BJ (cell line): ENCODE data around the gene DEUP1. TPM values are rescaled to one million over a fixed set of nuclear protein-coding genes. Genes with fewer than 3 reads are reported as not detected.
"Not testable (repeated sequence)": the region's sequence is repeated elsewhere in the genome, so short reads cannot be mapped to it uniquely, and the experiment has no call there.

Experiments used
- CTCF ChIA-PET: fragments of 350-600 bp; formaldehyde crosslinking; extraction: SDS; loops from one replicate; lab custom pipeline; 2021; ENCODE audit warnings: antibody characterized with exemption, inconsistent platforms; lab: Yijun Ruan, JAX
- POLR2A ChIA-PET: fragments of 300-600 bp; sonication (Branson Sonifier 250); formaldehyde crosslinking; extraction: SDS; loops from one replicate; lab custom pipeline; 2021; ENCODE audit warnings: antibody characterized with exemption; lab: Charles Lee
- DNase-seq: peaks from one replicate; pipeline ENCODE4 v3.0.0-alpha.2; 2011; ENCODE audit warnings: low read depth
- H3K27me3 ChIP-seq: 2 replicates; pipeline ENCODE4 v1.6.0; 2011; ENCODE audit warnings: low read length; ENCODE audit not compliant: control insufficient read depth, insufficient read depth
- H3K36me3 ChIP-seq: 2 replicates; pipeline ENCODE4 v1.5.1; 2011; ENCODE audit warnings: low read length; ENCODE audit not compliant: control insufficient read depth, insufficient read depth
- H3K4me3 ChIP-seq: 2 replicates; pipeline ENCODE4 v1.5.1; 2011; ENCODE audit warnings: low read depth, mild to moderate bottlenecking, control low read depth, low read length
- polyA plus RNA-seq: library from polyadenylated mRNA; depleted of rRNA; stranded (reverse); fragments of >200 nt; gene quantifications from 2 replicates; pipeline ENCODE4 v1.2.3, GENCODE V29; 2011
- TF ChIP-seq, protein P1 (sequence below): IDR thresholded peaks from 2 replicates; pipeline ENCODE4 v1.5.1; 2011; ENCODE audit warnings: low read depth, mild to moderate bottlenecking, control low read depth, inconsistent platforms, low read length, moderate library complexity; ENCODE audit not compliant: insufficient read depth

DEUP1 gene
- polyA plus RNA-seq, 1 experiment, result not detected

DNA sequence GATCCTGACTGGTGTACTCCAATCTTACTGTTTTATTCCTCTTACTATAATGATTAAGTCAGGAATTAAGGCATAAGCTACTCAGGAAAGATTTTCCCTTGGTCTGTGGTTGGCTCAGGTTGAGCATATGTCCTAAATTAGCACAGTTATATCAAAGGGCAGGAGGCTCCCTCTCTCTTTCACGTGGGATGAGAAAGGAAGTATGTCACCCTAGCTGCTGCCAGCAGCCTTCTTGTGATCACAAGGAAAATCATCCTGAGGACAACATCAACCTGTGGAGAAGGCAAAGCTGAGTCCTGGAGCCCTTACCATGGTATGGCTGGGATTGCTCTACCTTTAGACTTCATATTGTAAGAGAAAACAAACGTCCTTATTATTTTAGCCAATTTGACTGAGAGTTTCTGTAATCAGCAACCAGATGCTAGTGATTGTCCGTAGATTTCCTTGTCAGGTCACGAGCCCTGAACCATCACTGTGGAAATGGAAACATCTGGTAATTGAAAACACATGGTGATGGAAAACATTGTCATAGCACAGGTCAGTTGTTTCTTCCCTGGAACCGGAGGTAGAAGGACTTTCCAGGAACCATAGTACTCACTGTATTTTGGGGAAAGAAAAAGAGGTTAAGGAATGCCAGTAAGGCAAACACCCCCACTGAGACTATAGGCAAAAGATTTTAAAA is 40.6 kb upstream of the DEUP1 start:
- no peak for DNase-seq
- H3K36me3 ChIP-seq, result no peaks in the 10 kb centered on the region
- TF ChIP-seq, protein P1, sequence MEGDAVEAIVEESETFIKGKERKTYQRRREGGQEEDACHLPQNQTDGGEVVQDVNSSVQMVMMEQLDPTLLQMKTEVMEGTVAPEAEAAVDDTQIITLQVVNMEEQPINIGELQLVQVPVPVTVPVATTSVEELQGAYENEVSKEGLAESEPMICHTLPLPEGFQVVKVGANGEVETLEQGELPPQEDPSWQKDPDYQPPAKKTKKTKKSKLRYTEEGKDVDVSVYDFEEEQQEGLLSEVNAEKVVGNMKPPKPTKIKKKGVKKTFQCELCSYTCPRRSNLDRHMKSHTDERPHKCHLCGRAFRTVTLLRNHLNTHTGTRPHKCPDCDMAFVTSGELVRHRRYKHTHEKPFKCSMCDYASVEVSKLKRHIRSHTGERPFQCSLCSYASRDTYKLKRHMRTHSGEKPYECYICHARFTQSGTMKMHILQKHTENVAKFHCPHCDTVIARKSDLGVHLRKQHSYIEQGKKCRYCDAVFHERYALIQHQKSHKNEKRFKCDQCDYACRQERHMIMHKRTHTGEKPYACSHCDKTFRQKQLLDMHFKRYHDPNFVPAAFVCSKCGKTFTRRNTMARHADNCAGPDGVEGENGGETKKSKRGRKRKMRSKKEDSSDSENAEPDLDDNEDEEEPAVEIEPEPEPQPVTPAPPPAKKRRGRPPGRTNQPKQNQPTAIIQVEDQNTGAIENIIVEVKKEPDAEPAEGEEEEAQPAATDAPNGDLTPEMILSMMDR, result no peak
- ChIA-PET CTCF (no interaction called here), POLR2A (no interaction called here)
- no peak overlapping the region for H3K4me3 ChIP-seq
- no peaks in the 10 kb centered on the region for H3K27me3 ChIP-seq

DNA sequence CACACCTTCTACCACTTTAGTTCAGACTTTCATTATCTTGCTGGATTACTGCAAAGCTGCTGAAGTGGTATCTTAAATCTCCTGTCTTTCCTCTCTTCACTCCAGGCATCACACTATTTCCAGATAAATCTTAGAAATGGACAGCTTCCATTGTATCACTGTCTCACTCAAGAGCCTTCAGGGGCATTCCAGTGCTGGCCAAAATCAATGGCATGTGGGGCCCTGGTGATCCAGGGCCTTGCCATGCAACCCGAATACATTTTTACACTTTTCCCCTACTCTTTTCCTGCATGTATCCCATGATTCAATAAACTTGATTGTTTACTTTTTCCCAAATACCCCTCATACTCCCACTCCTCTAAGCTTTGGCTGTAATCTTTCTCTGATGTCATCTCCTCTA is 39.4 kb upstream of the DEUP1 start:
- ChIA-PET CTCF (interaction anchor here (0.9 kb wide), 1 partner anchor 13 kb away, joined by 3 read pairs; no protein-coding TSS in a partner anchor), POLR2A (no interaction called here)
- TF ChIP-seq, protein P1, result no peak
- no peak overlapping the region for H3K4me3 ChIP-seq
- H3K27me3 ChIP-seq, result no peaks in the 10 kb centered on the region
- no peak for DNase-seq
- H3K36me3 ChIP-seq, result no peaks in the 10 kb centered on the region

DNA sequence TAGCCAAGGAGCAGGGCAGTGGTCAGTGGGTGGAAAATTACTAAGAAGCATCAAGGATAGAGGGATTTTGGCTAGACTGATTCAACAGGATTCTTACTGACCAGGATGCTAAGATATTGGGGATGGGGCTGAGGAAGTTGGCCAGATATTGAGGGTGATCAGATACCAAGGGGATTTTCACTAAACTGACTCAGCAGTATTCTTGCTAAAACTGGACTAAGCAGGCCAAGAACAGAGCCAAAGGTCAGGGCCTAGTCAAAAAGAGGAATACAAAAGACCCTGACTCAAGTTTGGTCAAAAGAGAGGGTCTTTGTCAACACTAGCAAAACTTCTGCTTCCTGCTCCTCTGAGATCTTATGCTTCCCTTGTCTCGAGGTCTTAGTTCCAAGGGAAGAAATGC is 38.6 kb upstream of the DEUP1 start:
- H3K27me3 ChIP-seq, result no peaks in the 10 kb centered on the region
- no peak for DNase-seq
- H3K36me3 ChIP-seq, result no peaks in the 10 kb centered on the region
- ChIA-PET CTCF (no interaction called here), POLR2A (no interaction called here)
- no peak overlapping the region for H3K4me3 ChIP-seq
- TF ChIP-seq, protein P1, result no peak

DNA sequence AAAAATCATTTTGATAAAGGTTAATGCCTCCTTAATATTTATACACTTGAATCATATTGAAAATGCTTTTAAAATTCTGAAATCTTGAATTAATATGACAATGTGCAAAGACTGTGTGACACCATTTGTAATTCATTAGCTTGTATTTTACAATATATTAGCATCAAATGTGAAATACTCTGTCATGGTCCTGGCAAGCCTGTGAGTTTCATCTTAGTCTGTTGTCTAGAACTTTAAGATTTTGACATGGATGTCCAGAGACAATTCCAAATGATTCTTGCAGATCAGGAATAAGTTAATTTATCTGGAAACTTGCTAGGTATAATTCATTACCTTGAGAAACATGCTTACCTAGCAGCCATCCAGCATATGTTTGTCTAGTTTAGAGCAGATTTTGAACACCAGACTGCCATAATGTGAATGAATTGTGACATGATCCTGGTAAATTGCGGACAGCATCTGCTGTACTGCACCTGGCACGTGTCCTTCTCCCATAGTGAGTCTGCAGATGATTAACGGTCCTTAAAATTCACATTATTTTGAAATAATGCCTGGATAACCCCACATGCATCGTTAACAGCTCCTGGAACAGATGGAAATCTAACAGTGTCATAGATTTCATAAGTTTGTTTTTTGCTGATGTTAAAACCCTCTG is 34.5 kb upstream of the DEUP1 start:
- CTCF ChIA-PET, result interaction anchor here (0.9 kb wide), 1 partner anchor 60 kb away, joined by 3 read pairs; no protein-coding TSS in a partner anchor
- DNase-seq, result no peak

DNA sequence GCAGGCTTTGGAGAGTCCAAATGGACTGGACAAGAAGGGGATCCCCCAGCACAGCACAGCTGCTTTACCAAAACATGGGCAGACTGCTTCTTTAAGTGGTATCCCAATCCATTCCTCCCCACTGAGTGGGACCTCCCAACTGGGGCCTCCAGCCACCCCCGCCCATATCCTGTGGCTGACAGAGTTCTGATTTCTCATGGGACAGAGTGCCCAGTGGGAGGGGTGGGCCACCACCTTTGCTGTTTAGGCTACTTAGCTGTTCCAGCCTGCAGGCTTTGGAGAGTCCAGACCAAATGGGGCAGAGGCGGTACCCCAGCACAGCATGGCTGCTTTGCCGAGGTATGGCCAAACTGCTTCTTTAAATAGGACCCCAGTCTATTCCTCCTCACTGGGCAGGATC is 26.9 kb upstream of the DEUP1 start:
- ChIA-PET CTCF (interaction anchor here (0.8 kb wide), 1 partner anchor 13 kb away, joined by 3 read pairs; no protein-coding TSS in a partner anchor), POLR2A (no interaction called here)
- no peak for DNase-seq
- no peak overlapping the region for H3K4me3 ChIP-seq
- H3K27me3 ChIP-seq, result no peaks in the 10 kb centered on the region
- TF ChIP-seq, protein P1, result no peak
- H3K36me3 ChIP-seq, result no peaks in the 10 kb centered on the region

More for the DNA sequence above, 34.5 kb upstream of the DEUP1 start:
- no peaks in the 10 kb centered on the region for H3K27me3 ChIP-seq
- POLR2A ChIA-PET, result no interaction called here
- no peaks in the 10 kb centered on the region for H3K36me3 ChIP-seq
- H3K4me3 ChIP-seq, result no peak overlapping the region
- TF ChIP-seq, protein P1, result no peak

DNA sequence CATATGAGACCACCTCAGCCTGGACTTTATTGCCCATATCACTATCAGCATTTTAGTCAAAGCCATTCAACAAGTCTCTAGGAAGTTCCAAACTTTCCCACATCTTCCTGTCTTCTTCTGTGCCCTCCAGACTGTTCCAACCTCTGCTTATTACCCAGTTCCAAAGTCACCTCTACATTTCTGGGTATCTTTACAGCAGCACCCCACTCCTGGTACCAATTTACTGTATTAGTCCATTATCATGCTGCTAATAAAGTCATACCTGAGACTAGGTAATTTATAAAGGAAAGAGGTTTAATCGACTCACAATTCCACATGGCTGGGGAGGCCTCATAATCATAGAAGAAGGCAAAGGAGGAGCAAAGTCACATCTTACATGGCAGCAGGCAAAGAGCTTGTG is 16.1 kb upstream of the DEUP1 start:
- H3K36me3 ChIP-seq, DNase-seq, H3K27me3 ChIP-seq, CTCF ChIA-PET, POLR2A ChIA-PET, H3K4me3 ChIP-seq: not testable (repeated sequence)
